ENCODE data around the gene TFF3.
A peak's percentile ranks its signal among the peaks of the same experiment; 100 is the strongest.

Gene TFF3

DNA sequence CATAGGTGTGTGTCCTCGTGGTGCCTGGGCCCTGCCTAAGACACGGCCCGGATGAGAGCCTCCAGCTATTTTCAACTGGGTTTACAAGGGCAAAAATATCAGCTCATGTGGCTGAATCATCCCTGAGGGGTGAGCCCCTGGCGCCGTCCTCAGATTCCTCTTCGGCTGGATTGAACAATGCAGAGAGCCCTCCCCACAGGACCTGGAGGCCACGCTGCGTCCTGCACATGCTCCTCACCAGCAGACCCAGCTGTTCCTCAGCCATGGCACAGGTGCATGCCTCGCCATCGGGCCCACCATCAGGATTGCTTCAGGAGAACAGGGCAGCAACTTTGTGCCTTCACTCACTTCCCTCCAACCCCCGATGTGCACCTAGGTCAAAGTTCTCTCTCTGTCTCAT lies 35.3 kb downstream of the TFF3 start:
- Histone ChIP-seq H3K4me2 (ENCODE audit: low read length, poor library complexity, severe bottlenecking) (no peak overlapping the region), H3K27me3 (ENCODE audit: control insufficient read depth in 1 of 2, insufficient read depth in 1 of 2, low read length in 2 of 2) (peaks cover 27 to 38% of the 10 kb centered on the region in 2 experiments), H3K14ac (ENCODE audit: low read length in 2 of 2) (no peak overlapping the region), H3K23ac (ENCODE audit: low read length in 2 of 2) (no peak overlapping the region), H3K27ac (ENCODE audit: low read length, poor library complexity, severe bottlenecking) (no peak overlapping the region), H3K9me3 (ENCODE audit: control insufficient read depth, low read length) (no peaks in the 10 kb centered on the region), H3K36me3 (ENCODE audit: control insufficient read depth in 1 of 2, insufficient read depth in 2 of 2, low read depth in 1 of 2, low read length in 2 of 2) (peaks cover 0 to 5% of the 10 kb centered on the region in 2 experiments), H3K4me1 (ENCODE audit: control insufficient read depth, insufficient read depth, low read depth, low read length) (peaks cover 3% of the 10 kb centered on the region), H2BK15ac (ENCODE audit: low read depth, poor library complexity, severe bottlenecking) (no peak overlapping the region), H2BK5ac (ENCODE audit: low read depth, low read length, poor library complexity, severe bottlenecking) (no peak overlapping the region), H3K18ac (ENCODE audit: low read depth in 1 of 2, low read length in 2 of 2) (no peak overlapping the region), H3K4ac (ENCODE audit: low read depth in 1 of 2, low read length in 2 of 2) (no peak overlapping the region), H3K4me3 (ENCODE audit: insufficient read depth in 1 of 2, low read depth in 1 of 2, low read length in 2 of 2) (no peak overlapping the region), H3K9ac (ENCODE audit: low read length) (no peak overlapping the region), H4K8ac (ENCODE audit: low read length) (no peak overlapping the region), H2AFZ (ENCODE audit: low read depth, low read length) (no peak overlapping the region), H2BK120ac (ENCODE audit: low read depth, low read length) (no peak overlapping the region), H2BK12ac (ENCODE audit: low read length in 2 of 2) (no peak overlapping the region), H2AK5ac (ENCODE audit: low read length, severe bottlenecking) (no peak overlapping the region), H4K91ac (ENCODE audit: low read length) (no peak overlapping the region), H3K79me1 (replicated peaks; ENCODE audit: low read length, poor library complexity, severe bottlenecking) (no peaks in the 10 kb centered on the region)
- DNase-seq, result no peak
- WGBS, result 91% methylated on average over 10 of the region's 11 CpGs

DNA sequence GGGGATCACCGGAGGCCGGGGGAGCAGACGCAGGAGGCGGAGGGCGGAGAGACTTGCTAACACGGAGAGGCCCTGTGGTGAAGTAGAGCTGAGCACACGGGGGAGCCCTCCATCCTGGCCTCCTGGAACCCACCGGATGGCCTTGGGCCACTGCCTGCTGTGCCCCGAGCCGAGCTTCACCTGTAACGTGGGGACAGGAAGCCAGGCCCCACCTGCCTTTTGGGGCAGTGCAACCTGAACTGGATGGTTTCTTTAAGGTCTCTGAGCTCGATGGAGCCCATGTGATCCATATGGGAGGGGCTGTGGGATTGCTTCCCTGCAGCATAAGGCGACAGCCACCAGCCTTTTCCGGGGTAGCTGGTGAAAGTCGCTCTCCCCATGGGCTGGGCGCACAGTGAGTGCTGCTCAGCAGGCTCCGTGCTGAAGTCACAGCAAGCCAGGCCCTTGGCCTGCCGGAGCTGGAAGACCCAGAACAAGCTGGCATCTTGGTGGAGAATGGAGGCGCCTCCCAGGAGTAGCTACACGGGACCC lies 35.8 kb downstream of the TFF3 start:
- Histone ChIP-seq H3K4me1 (ENCODE audit: control insufficient read depth, insufficient read depth, low read depth, low read length) (peaks cover 3% of the 10 kb centered on the region), H2BK15ac (ENCODE audit: low read depth, poor library complexity, severe bottlenecking) (no peak overlapping the region), H3K79me1 (replicated peaks; ENCODE audit: low read length, poor library complexity, severe bottlenecking) (no peaks in the 10 kb centered on the region), H4K91ac (ENCODE audit: low read length) (no peak overlapping the region), H3K4me2 (ENCODE audit: low read length, poor library complexity, severe bottlenecking) (no peak overlapping the region), H3K27me3 (ENCODE audit: control insufficient read depth in 1 of 2, insufficient read depth in 1 of 2, low read length in 2 of 2) (peaks cover 28 to 35% of the 10 kb centered on the region in 2 experiments), H2AK5ac (ENCODE audit: low read length, severe bottlenecking) (no peak overlapping the region), H2BK5ac (ENCODE audit: low read depth, low read length, poor library complexity, severe bottlenecking) (no peak overlapping the region), H3K23ac (ENCODE audit: low read length in 2 of 2) (no peak overlapping the region), H3K4ac (ENCODE audit: low read depth in 1 of 2, low read length in 2 of 2) (no peak overlapping the region), H2BK120ac (ENCODE audit: low read depth, low read length) (no peak overlapping the region), H3K9me3 (ENCODE audit: control insufficient read depth, low read length) (no peaks in the 10 kb centered on the region), H2BK12ac (ENCODE audit: low read length in 2 of 2) (no peak overlapping the region), H2AFZ (ENCODE audit: low read depth, low read length) (no peak overlapping the region), H3K4me3 (ENCODE audit: insufficient read depth in 1 of 2, low read depth in 1 of 2, low read length in 2 of 2) (no peak overlapping the region), H3K36me3 (ENCODE audit: control insufficient read depth in 1 of 2, insufficient read depth in 2 of 2, low read depth in 1 of 2, low read length in 2 of 2) (peaks cover 0 to 5% of the 10 kb centered on the region in 2 experiments), H4K8ac (ENCODE audit: low read length) (no peak overlapping the region), H3K27ac (ENCODE audit: low read length, poor library complexity, severe bottlenecking) (no peak overlapping the region), H3K9ac (ENCODE audit: low read length) (no peak overlapping the region), H3K14ac (ENCODE audit: low read length in 2 of 2) (no peak overlapping the region), H3K18ac (ENCODE audit: low read depth in 1 of 2, low read length in 2 of 2) (no peak overlapping the region)
- 78% methylated on average over 20 of the region's 20 CpGs for WGBS
- DNase-seq, result no peak

GRCh38 chr21:42278451-42279149 lies 36.6 kb downstream of the TFF3 start:
- no peak overlapping the region for H2BK5ac ChIP-seq (ENCODE audit: low read depth, low read length, poor library complexity, severe bottlenecking)
- H3K9me3 ChIP-seq (ENCODE audit: control insufficient read depth, low read length), result no peaks in the 10 kb centered on the region
- no peak overlapping the region for H3K4me2 ChIP-seq (ENCODE audit: low read length, poor library complexity, severe bottlenecking)
- no peak overlapping the region for H4K8ac ChIP-seq (ENCODE audit: low read length)
- no peaks in the 10 kb centered on the region for H3K79me1 ChIP-seq (replicated peaks; ENCODE audit: low read length, poor library complexity, severe bottlenecking)
- peaks cover 28 to 35% of the 10 kb centered on the region in 2 experiments for H3K27me3 ChIP-seq (ENCODE audit: control insufficient read depth in 1 of 2, insufficient read depth in 1 of 2, low read length in 2 of 2)
- no peak overlapping the region for H2BK120ac ChIP-seq (ENCODE audit: low read depth, low read length)
- no peak overlapping the region for H3K18ac ChIP-seq (ENCODE audit: low read depth in 1 of 2, low read length in 2 of 2)
- H3K4ac ChIP-seq (ENCODE audit: low read depth in 1 of 2, low read length in 2 of 2), result no peak overlapping the region
- peaks cover 3% of the 10 kb centered on the region for H3K4me1 ChIP-seq (ENCODE audit: control insufficient read depth, insufficient read depth, low read depth, low read length)
- H2AK5ac ChIP-seq (ENCODE audit: low read length, severe bottlenecking), result no peak overlapping the region
- no peak overlapping the region for H3K27ac ChIP-seq (ENCODE audit: low read length, poor library complexity, severe bottlenecking)
- WGBS, result 89% methylated on average over 19 of the region's 19 CpGs
- no peak overlapping the region for H4K91ac ChIP-seq (ENCODE audit: low read length)
- H3K4me3 ChIP-seq (ENCODE audit: insufficient read depth in 1 of 2, low read depth in 1 of 2, low read length in 2 of 2), result no peak overlapping the region
- no peak overlapping the region for H2AFZ ChIP-seq (ENCODE audit: low read depth, low read length)
- H2BK15ac ChIP-seq (ENCODE audit: low read depth, poor library complexity, severe bottlenecking), result no peak overlapping the region
- H3K23ac ChIP-seq (ENCODE audit: low read length in 2 of 2), result no peak overlapping the region
- no peak overlapping the region for H2BK12ac ChIP-seq (ENCODE audit: low read length in 2 of 2)
- H3K14ac ChIP-seq (ENCODE audit: low read length in 2 of 2), result no peak overlapping the region
- peaks cover 0 to 5% of the 10 kb centered on the region in 2 experiments for H3K36me3 ChIP-seq (ENCODE audit: control insufficient read depth in 1 of 2, insufficient read depth in 2 of 2, low read depth in 1 of 2, low read length in 2 of 2)
- no peak overlapping the region for H3K9ac ChIP-seq (ENCODE audit: low read length)
- no peak for DNase-seq

- Histone ChIP-seq H3K4me1 (ENCODE audit: control insufficient read depth, insufficient read depth, low read depth, low read length) (peaks cover 12% of the 10 kb centered on the region), H3K18ac (ENCODE audit: low read depth in 1 of 2, low read length in 2 of 2) (no peak overlapping the region), H3K4me2 (ENCODE audit: low read length, poor library complexity, severe bottlenecking) (no peak overlapping the region), H3K9ac (ENCODE audit: low read length) (no peak overlapping the region), H4K91ac (ENCODE audit: low read length) (no peak overlapping the region), H3K4me3 (ENCODE audit: insufficient read depth in 1 of 2, low read depth in 1 of 2, low read length in 2 of 2) (no peak overlapping the region), H2BK120ac (ENCODE audit: low read depth, low read length) (no peak overlapping the region), H2AK5ac (ENCODE audit: low read length, severe bottlenecking) (no peak overlapping the region), H2AFZ (ENCODE audit: low read depth, low read length) (no peak overlapping the region), H3K14ac (ENCODE audit: low read length in 2 of 2) (no peak overlapping the region), H3K27me3 (ENCODE audit: control insufficient read depth in 1 of 2, insufficient read depth in 1 of 2, low read length in 2 of 2) (peaks cover 30 to 31% of the 10 kb centered on the region in 2 experiments), H3K9me3 (ENCODE audit: control insufficient read depth, low read length) (no peaks in the 10 kb centered on the region), H3K79me1 (replicated peaks; ENCODE audit: low read length, poor library complexity, severe bottlenecking) (no peaks in the 10 kb centered on the region), H4K8ac (ENCODE audit: low read length) (no peak overlapping the region), H3K23ac (ENCODE audit: low read length in 2 of 2) (no peak overlapping the region), H2BK5ac (ENCODE audit: low read depth, low read length, poor library complexity, severe bottlenecking) (no peak overlapping the region), H2BK12ac (ENCODE audit: low read length in 2 of 2) (no peak overlapping the region), H3K4ac (ENCODE audit: low read depth in 1 of 2, low read length in 2 of 2) (no peak overlapping the region), H2BK15ac (ENCODE audit: low read depth, poor library complexity, severe bottlenecking) (no peak overlapping the region), H3K27ac (ENCODE audit: low read length, poor library complexity, severe bottlenecking) (no peak overlapping the region), H3K36me3 (ENCODE audit: control insufficient read depth in 1 of 2, insufficient read depth in 2 of 2, low read depth in 1 of 2, low read length in 2 of 2) (peaks cover 0 to 5% of the 10 kb centered on the region in 2 experiments)
- peak; percentile 15 for DNase-seq
- 58% methylated on average over 2 of the region's 4 CpGs for WGBS
These were observed 37.6 kb downstream of the TFF3 start for GRCh38 chr21:42277593-42277992.

Data from mesenchymal stem cell (in vitro differentiated cells and primary cell).